GM12891 (cell line): ENCODE measurements around the gene HOXC5.

ENCODE experiments used
- POLR2A ChIP-seq: IDR thresholded peaks from 2 replicates; pipeline ENCODE4 v1.6.1; 2011; ENCODE audit warnings: low read depth, low read length, control low read depth
- POLR2AphosphoS5 ChIP-seq: IDR thresholded peaks from 2 replicates; pipeline ENCODE4 v1.6.1; 2011; ENCODE audit warnings: low read depth, low read length, control low read depth
- POU2F2 ChIP-seq: IDR thresholded peaks from 2 replicates; pipeline ENCODE4 v1.6.1; 2011; ENCODE audit warnings: low read depth, mild to moderate bottlenecking, control low read depth, low read length, moderate library complexity
- SPI1 ChIP-seq: IDR thresholded peaks from 2 replicates; pipeline ENCODE4 v1.6.1; 2011; ENCODE audit warnings: low read depth, low read length, control low read depth
- TAF1 ChIP-seq: IDR thresholded peaks from 2 replicates; pipeline ENCODE4 v1.6.1; 2011; ENCODE audit warnings: low read depth, low read length, control low read depth

DNA sequence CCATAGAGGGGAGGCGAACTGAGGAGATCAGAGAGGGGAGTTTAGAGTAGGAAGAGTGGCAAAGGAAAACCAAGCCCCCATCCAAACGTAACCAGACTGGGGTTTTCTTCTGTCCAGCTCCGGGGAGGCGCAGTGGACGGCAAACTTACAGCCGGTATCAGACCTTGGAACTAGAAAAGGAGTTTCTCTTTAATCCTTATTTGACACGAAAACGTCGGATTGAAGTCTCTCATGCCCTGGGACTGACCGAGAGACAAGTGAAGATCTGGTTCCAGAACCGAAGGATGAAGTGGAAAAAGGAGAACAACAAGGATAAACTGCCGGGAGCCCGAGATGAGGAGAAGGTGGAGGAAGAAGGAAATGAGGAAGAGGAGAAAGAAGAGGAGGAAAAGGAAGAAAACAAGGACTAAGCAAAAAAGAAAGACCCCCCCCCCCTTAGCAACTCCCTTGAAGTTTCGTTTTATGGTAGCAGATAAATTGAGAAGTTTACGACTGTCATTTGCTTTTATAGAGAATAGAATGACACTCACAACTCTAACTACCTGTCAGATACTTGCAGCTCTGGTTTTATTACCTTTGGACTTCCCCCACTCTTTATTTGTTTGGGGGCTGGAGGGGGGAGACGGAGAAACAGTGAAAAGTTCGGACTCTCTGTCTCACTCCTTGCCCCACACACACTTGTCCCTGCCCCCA is 21.7 kb upstream of the HOXC5 start:
- TF ChIP-seq POLR2A = no peak
- no peak for TF ChIP-seq POLR2AphosphoS5
- no peak for TF ChIP-seq TAF1
- no peak for TF ChIP-seq SPI1
- no peak for TF ChIP-seq POU2F2
